Large intestine (tissue), 3 donors: Measurements from ENCODE around the gene PBX2. TPM values are rescaled to one million over a fixed set of nuclear protein-coding genes. Genes with fewer than 3 reads are reported as not detected.
"Not testable (repeated sequence)": the region's sequence is repeated elsewhere in the genome, so short reads cannot be mapped to it uniquely, and the experiment has no call there.

Experiments used
- DNase-seq, 2 donors: peaks; one replicate each; pipeline versions ENCODE4 v3.0.0 to v3.0.0-alpha.2; 2013
- H3K27ac ChIP-seq: one replicate; pipeline ENCODE4 v1.5.1; 2013; ENCODE audit warnings: low read length
- H3K27me3 ChIP-seq: 2 replicates; pipeline ENCODE4 v1.6.1; 2013; ENCODE audit warnings: low read length; ENCODE audit not compliant: control insufficient read depth, insufficient read depth
- H3K36me3 ChIP-seq: 2 replicates; pipeline ENCODE4 v1.6.1; 2013; ENCODE audit warnings: low read length; ENCODE audit not compliant: control insufficient read depth, insufficient read depth
- H3K4me1 ChIP-seq: one replicate; pipeline ENCODE4 v1.6.1; 2013; ENCODE audit warnings: low read length; ENCODE audit not compliant: control insufficient read depth, insufficient read depth
- H3K4me3 ChIP-seq: one replicate; pipeline ENCODE4 v1.5.1; 2013; ENCODE audit warnings: low read length
- H3K9me3 ChIP-seq: one replicate; pipeline ENCODE4 v1.6.1; 2013; ENCODE audit warnings: mild to moderate bottlenecking, low read depth, low read length, moderate library complexity; ENCODE audit not compliant: control insufficient read depth
- whole genome bisulfite sequencing: methylation state at CpG from one replicate; pipeline ENCODE4 v1.1.5; 2013; ENCODE audit warnings: low lambda C conversion rate; ENCODE audit not compliant: insufficient coverage; 5-methylcytosine and 5-hydroxymethylcytosine counted together
- polyA plus RNA-seq: library from polyadenylated mRNA; unstranded; fragments of 120-200 nt; gene quantifications from one replicate; pipeline ENCODE4 v1.2.1, GENCODE V29; 2013

The PBX2 gene
- polyA plus RNA-seq, 1 donor: 125 TPM

DNA sequence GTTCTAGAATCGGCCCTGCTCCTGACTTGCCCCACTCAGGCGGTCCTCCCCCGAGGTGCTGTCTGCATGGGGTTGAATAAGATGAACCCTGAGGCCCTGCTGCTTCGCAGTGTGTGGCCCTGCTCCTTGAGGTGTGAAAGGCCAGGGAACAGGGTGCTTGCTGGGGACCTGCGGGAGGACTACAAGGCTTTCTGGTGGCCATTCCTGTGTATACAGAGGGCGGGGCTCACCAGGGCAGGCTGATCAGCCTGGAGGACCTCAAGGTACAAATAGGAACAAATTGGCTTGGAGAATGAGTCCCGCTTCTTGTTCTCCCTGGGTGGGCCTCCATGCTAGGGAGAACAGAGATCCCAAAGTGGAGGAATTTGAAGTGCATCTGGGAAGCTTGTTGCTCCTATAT lies 28.2 kb upstream of the PBX2 start:
- no peak for DNase-seq
- no peaks in the 10 kb centered on the region for H3K4me1 ChIP-seq
- peaks cover 9% of the 10 kb centered on the region for H3K27me3 ChIP-seq
- H3K9me3 ChIP-seq: no peaks in the 10 kb centered on the region
- no peak overlapping the region for H3K4me3 ChIP-seq
- WGBS: no CpG with 5 or more reads among the region's 7 CpGs
- no peak overlapping the region for H3K27ac ChIP-seq
- no peaks in the 10 kb centered on the region for H3K36me3 ChIP-seq

DNA sequence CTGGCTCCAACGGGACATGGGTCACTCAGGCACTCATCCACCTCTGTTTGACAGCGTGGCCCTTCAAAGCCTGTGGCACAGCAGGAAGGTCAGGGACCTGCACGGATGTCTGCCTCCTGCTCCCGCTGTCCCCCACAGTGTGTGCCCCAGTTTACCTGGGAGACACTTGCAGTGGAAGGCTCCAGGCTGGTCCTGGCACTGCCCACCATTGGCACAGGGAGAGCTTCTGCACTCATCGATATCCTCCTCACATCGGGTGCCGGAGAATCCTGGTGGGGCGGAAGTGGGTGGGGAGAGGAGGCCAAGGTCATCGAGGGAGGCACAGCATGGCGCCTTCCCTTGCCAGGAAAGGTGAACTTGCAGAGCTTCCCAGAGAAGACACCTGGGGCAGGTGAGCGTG lies 27.0 kb upstream of the PBX2 start:
- DNase-seq: no peak
- Histone ChIP-seq H3K4me3 (no peak overlapping the region), H3K36me3 (no peaks in the 10 kb centered on the region), H3K27ac (no peak overlapping the region), H3K27me3 (peaks cover 2% of the 10 kb centered on the region), H3K9me3 (no peaks in the 10 kb centered on the region), H3K4me1 (no peaks in the 10 kb centered on the region)
- no CpG with 5 or more reads among the region's 11 CpGs for WGBS

DNA sequence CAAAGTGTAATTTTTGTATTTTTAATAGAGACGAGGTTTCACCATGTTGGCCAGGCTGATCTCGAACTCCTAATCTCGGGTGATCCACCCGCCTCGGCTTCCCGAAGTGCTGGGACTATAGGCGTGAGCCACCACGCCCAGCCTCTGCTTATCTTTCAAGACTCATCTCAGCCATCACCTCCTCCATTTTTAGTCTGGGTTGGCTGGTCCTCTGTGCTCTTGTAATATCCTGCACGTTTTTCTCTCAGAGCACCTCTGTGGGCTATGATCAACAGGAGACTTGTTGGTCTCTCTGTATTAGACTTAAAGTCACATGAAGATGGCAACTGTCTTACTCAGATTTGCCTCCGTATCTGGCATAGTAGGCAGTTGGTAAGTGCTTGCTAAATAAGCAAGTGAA lies 26.3 kb upstream of the PBX2 start:
- H3K36me3 ChIP-seq: no peaks in the 10 kb centered on the region
- WGBS: no CpG with 5 or more reads among the region's 10 CpGs
- peaks cover 2% of the 10 kb centered on the region for H3K27me3 ChIP-seq
- H3K9me3 ChIP-seq: no peaks in the 10 kb centered on the region
- H3K4me1 ChIP-seq: no peaks in the 10 kb centered on the region
- DNase-seq: no peak
- H3K27ac ChIP-seq: no peak overlapping the region
- no peak overlapping the region for H3K4me3 ChIP-seq

DNA sequence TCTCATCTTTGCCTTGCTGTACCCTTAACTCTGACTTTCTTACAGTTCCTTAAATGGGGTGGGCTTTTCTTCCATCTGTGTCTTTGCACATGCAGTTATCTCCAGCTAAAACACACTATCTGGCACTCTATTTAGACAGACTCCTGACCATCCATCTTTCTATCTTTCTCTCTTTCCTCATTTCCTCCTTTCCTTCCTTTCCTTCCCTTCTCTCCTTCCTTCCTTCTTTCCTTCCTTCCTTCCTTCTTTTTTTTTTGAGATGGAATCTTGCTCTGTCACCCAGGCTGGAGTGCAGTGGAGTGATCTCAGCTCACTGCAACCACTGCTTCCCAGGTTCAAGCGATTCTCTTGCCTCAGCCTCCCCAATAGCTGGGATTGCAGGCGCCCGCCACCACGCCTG lies 25.6 kb upstream of the PBX2 start:
- no CpG with 5 or more reads among the region's 4 CpGs for WGBS
- H3K4me1 ChIP-seq: no peaks in the 10 kb centered on the region
- no peak for DNase-seq
- H3K9me3 ChIP-seq: no peaks in the 10 kb centered on the region
- no peak overlapping the region for H3K4me3 ChIP-seq
- no peak overlapping the region for H3K27ac ChIP-seq
- peaks cover 2% of the 10 kb centered on the region for H3K27me3 ChIP-seq
- H3K36me3 ChIP-seq: no peaks in the 10 kb centered on the region

DNA sequence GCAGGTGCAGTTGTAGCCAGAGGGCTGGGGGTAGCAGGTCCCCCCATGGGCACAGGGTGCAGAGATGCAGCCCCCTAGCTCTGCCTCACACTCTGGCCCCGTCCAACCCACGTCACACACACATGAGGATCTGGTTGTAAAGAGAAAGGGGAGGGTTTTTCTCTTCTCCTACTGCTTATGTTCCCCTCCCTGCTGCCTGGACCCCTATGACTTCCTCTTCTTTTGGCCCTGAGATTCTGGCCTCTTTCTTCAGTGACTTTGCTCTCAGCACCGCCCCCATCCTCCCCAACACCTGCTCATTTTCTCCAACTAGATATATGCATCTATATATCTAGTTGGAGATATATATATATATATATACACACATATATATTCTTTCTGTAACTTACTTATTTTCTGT lies 24.1 kb upstream of the PBX2 start:
- H3K27me3 ChIP-seq: no peaks in the 10 kb centered on the region
- no peaks in the 10 kb centered on the region for H3K4me1 ChIP-seq
- no peaks in the 10 kb centered on the region for H3K9me3 ChIP-seq
- H3K36me3 ChIP-seq: no peaks in the 10 kb centered on the region
- 71% methylated on average over 1 of the region's 3 CpGs for WGBS
- no peak overlapping the region for H3K4me3 ChIP-seq
- no peak overlapping the region for H3K27ac ChIP-seq
- no peak for DNase-seq

DNA sequence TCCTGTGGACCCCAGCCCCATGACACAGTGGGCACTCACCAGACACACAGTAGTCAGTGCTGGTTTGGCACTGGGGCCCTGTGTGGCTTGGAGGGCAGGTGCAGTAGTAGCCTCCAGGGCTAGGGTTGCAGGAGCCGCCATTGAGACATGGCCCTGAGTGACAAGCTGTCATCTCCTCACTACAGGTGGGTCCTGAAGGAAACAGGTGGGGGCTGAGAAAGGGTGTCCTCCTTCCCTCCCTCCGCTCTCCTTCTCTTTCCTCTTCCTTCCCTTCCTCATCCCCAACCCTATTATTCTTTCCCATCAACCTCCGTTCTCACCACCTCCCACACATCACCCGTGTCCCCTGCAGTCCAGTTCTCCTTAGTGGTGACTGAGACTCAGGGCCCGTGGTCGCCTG lies 23.6 kb upstream of the PBX2 start:
- Histone ChIP-seq H3K27me3 (no peaks in the 10 kb centered on the region), H3K4me1 (no peaks in the 10 kb centered on the region), H3K4me3 (no peak overlapping the region), H3K27ac (no peak overlapping the region), H3K9me3 (no peaks in the 10 kb centered on the region), H3K36me3 (no peaks in the 10 kb centered on the region)
- no peak for DNase-seq
- WGBS: no CpG with 5 or more reads among the region's 6 CpGs

DNA sequence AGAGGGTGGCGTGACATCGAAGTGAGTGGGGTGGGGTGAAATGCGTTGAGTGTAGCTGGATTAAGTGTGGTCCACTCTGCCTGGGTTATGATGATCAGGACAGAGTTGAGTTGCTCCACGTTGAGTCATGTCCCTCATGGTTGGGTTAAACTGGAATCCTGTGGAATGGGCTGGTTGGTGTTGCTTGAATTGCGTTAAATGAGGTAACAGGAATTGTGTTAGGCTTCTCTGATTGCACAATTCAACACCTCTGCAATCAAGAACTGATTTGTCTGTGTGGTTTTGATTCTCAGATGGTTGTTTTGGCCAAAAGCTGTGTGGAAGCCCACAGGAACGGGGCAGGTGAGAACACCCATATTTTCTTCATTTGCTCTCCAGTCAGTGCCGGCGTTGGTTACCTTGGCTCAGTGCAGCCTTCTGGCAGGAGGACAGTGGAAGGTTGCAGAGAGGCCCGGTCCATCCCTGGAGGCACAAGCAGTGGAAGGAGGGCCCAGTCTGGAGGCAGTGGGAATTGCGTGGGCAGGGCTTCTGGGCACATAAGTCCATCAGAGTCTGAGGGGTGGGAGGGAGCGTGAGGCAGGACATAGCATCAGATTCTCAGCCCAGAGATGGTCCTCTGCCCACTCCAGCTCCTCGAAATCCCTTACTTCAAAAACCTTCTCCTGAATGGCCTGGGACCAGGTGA lies 22.2 kb upstream of the PBX2 start:
- WGBS: no CpG with 5 or more reads among the region's 12 CpGs
- no peaks in the 10 kb centered on the region for H3K27me3 ChIP-seq
- H3K36me3 ChIP-seq: no peaks in the 10 kb centered on the region
- H3K9me3 ChIP-seq: no peaks in the 10 kb centered on the region
- no peak overlapping the region for H3K27ac ChIP-seq
- no peaks in the 10 kb centered on the region for H3K4me1 ChIP-seq
- no peak overlapping the region for H3K4me3 ChIP-seq
- no peak for DNase-seq

DNA sequence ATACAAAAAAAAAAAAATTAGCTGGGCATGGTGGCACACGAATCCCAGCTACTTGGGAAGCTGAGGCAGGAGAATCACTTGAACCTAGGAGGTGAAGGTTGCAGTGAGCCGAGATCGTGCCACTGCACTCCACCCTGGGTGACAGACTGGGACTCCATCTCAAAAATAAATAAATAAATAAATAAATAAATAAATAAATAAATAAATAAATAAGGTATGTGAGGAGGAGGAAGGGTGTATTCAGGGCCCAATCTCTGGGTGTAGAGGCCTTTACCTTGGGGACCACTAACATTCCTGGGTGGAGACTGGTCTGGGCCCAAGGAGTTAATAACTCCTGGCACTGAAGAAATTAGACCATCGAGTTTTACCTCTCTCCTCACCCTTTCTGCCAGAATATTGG lies 21.4 kb upstream of the PBX2 start:
- not testable (repeated sequence) for H3K4me1 ChIP-seq, H3K4me3 ChIP-seq, H3K9me3 ChIP-seq, H3K27me3 ChIP-seq, H3K36me3 ChIP-seq, DNase-seq, H3K27ac ChIP-seq
- no CpG with 5 or more reads among the region's 4 CpGs for WGBS

DNA sequence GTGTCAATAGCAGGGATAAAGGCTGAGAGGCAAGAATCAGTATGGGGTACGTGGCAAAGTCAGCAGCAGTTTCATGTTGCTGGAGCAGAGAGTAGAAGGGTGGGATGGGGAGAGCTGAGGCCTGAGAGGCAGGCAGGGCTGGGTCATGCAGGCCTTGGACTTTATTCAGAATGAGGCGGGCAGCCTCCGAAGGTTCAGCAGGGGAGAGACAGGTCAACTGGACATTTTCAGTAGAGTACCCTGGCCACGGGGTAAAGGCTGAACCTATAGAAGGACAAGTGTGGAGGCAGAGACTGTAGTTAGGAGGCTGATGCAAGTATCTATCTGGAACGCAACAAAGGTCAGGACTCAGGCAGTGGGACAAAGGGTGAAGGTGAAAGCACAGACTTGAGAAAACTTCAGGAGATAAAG lies 20.2 kb upstream of the PBX2 start:
- Histone ChIP-seq H3K9me3 (no peaks in the 10 kb centered on the region), H3K27me3 (no peaks in the 10 kb centered on the region), H3K4me3 (no peak overlapping the region), H3K27ac (no peak overlapping the region), H3K4me1 (no peaks in the 10 kb centered on the region), H3K36me3 (no peaks in the 10 kb centered on the region)
- no peak for DNase-seq
- 50% methylated on average over 1 of the region's 5 CpGs for WGBS

DNA sequence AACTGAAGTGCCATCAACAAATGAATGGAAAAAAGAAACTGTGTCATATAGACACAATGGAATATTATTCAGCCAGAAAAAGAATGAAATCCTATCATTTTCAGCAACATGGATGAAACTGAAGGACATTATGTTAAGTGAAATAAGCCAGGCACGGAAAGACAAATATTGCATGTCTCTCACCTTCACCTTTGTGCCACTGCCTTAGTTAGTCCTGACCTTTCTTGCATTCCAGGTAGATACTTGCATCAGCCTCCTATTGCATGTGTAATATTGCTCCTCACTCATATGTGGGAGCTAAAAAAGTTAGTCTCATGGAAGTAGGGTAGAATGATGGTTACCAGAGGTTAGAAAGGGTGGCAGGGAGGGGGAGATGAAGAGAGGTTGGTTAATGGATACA lies 19.0 kb upstream of the PBX2 start:
- no peak for DNase-seq
- Histone ChIP-seq H3K9me3 (no peaks in the 10 kb centered on the region), H3K36me3 (no peaks in the 10 kb centered on the region), H3K4me3 (no peak overlapping the region), H3K27me3 (peaks cover 4% of the 10 kb centered on the region), H3K4me1 (no peaks in the 10 kb centered on the region), H3K27ac (no peak overlapping the region)
- WGBS: no CpG with 5 or more reads among the region's 1 CpG

DNA sequence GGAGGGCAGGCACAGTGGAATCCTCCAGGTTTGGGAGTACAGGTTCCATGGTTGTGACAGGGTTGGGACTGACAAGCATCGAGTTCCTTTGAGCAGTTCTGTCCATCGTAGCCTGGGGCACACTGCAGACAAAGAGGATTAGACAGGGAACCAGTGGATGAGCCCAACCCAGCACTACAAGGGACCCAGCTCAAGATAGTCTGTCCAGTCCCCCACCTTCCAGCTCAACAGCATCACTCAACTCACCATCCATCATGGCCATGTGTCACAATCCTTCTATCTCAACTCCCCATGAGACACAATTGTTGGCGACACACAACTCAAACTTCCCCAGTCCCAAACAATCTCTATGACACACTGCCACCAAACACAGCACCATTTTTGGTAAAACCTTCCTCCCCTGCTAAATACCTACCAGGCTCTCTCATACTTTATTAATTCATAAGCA lies 14.3 kb upstream of the PBX2 start:
- Histone ChIP-seq H3K27me3 (peaks cover 7% of the 10 kb centered on the region), H3K4me3 (no peak overlapping the region), H3K27ac (no peak overlapping the region), H3K9me3 (no peaks in the 10 kb centered on the region), H3K36me3 (no peaks in the 10 kb centered on the region), H3K4me1 (no peaks in the 10 kb centered on the region)
- WGBS: 100% methylated on average over 1 of the region's 3 CpGs
- no peak for DNase-seq
